Ascending aorta (tissue), 2 donors: ENCODE data around the gene QSOX1. TPM values are rescaled to one million over a fixed set of nuclear protein-coding genes. Genes with fewer than 3 reads are reported as not detected.
A peak's percentile ranks its signal among the peaks of the same experiment; 100 is the strongest.

Source experiments
- DNase-seq, 2 donors: peaks; one replicate each; pipeline ENCODE4 v3.0.0-alpha.2; 2019; ENCODE audit warnings: low spot score in 2 of 2
- H3K27ac ChIP-seq, 2 donors: fragments of 200-600 bp; sonication (generic); one replicate each; pipeline ENCODE4 v1.5.1; 2016 to 2017; ENCODE audit warnings: mild to moderate bottlenecking in 1 of 2
- H3K27me3 ChIP-seq: fragments of 200-600 bp; sonication (generic); one replicate; pipeline ENCODE4 v1.5.1; 2017
- H3K36me3 ChIP-seq, 2 donors: fragments of 200-600 bp; sonication (generic); one replicate each; pipeline ENCODE4 v1.5.1; 2016
- H3K4me1 ChIP-seq, 2 donors: fragments of 200-600 bp; sonication (generic); one replicate each; pipeline ENCODE4 v1.5.1; 2016 to 2017; ENCODE audit warnings: mild to moderate bottlenecking in 1 of 2
- H3K4me3 ChIP-seq, 2 donors: fragments of 200-600 bp; sonication (generic); one replicate each; pipeline ENCODE4 v1.5.1; 2016 to 2017; ENCODE audit warnings: mild to moderate bottlenecking in 1 of 2
- H3K9me3 ChIP-seq, 2 donors: fragments of 200-600 bp; sonication (generic); one replicate each; pipeline ENCODE4 v1.5.1; 2016
- CTCF ChIP-seq, 3 experiments: fragments of 200-600 bp in 2 of 3; fragments of 450-650 bp in 1 of 3; sonication (generic) in 2 of 3; IDR thresholded peaks; one replicate each; pipeline ENCODE4 v1.5.1; 2016 to 2019; ENCODE audit warnings: antibody characterized with exemption in 3 of 3, mild to moderate bottlenecking in 1 of 3, moderate library complexity in 1 of 3
- intact Hi-C: fragments of 100-400 bp; cut with DNase I; formaldehyde crosslinking; loops from one replicate; pipeline ENCODE4 v1.15.1; 2023
- total RNA-seq: library from RNA; depleted of rRNA; stranded (reverse); fragments of >200 nt; gene quantifications from one replicate; pipeline ENCODE4 v1.1.0, GENCODE V29; 2016

QSOX1 gene
- total RNA-seq, 1 donor from 2014 or later: 200 TPM

- Histone ChIP-seq H3K36me3 (no peaks in the 10 kb centered on the region), H3K27me3 (no peaks in the 10 kb centered on the region), H3K4me1 (peaks cover 4 to 17% of the 10 kb centered on the region in 2 donors), H3K4me3 (no peak overlapping the region), H3K9me3 (no peaks in the 10 kb centered on the region), H3K27ac (no peak overlapping the region)
- intact Hi-C loops: loop anchor here (5.0 to 10.0 kb wide), 3 partner anchors 198 to 934 kb away; partner anchors contain the start of genes CEP350, IER5 and STX6
- TF ChIP-seq CTCF (IDR thresholded peaks at IDR 0.05): no peak
- DNase-seq: no peak
Measured at GRCh38 chr1:180153032-180153431, 1.6 kb upstream of the QSOX1 start.

- TF ChIP-seq CTCF (IDR thresholded peaks at IDR 0.05): no peak
- intact Hi-C loops: loop anchor here (2.0 to 10.0 kb wide), 4 partner anchors 199 to 933 kb away; partner anchors contain the start of genes CEP350, IER5, STX6 and TOR1AIP1
- Histone ChIP-seq H3K9me3 (no peaks in the 10 kb centered on the region), H3K27ac (peak overlapping the region; percentile 82 to 85), H3K4me1 (peaks cover 4 to 17% of the 10 kb centered on the region in 2 donors), H3K4me3 (peak overlapping the region; percentile 82 to 85), H3K27me3 (no peaks in the 10 kb centered on the region), H3K36me3 (no peaks in the 10 kb centered on the region)
- DNase-seq: no peak
Measured at GRCh38 chr1:180154003-180154324, 705 bp upstream of the QSOX1 start.

GRCh38 chr1:180155182-180155682 is 563 bp downstream of the QSOX1 start:
- intact Hi-C loops: loop anchor here (2.0 to 10.0 kb wide), 2 partner anchors 200 to 272 kb away; partner anchors contain the start of genes CEP350 and TOR1AIP1
- Histone ChIP-seq H3K9me3 (no peaks in the 10 kb centered on the region), H3K4me1 (peaks cover 4 to 17% of the 10 kb centered on the region in 2 donors), H3K36me3 (no peaks in the 10 kb centered on the region), H3K4me3 (peak overlapping the region; percentile 82 to 85), H3K27me3 (no peaks in the 10 kb centered on the region), H3K27ac (peak overlapping the region; percentile 74 to 82)
- TF ChIP-seq CTCF (IDR thresholded peaks at IDR 0.05): no peak
- no peak for DNase-seq

DNA sequence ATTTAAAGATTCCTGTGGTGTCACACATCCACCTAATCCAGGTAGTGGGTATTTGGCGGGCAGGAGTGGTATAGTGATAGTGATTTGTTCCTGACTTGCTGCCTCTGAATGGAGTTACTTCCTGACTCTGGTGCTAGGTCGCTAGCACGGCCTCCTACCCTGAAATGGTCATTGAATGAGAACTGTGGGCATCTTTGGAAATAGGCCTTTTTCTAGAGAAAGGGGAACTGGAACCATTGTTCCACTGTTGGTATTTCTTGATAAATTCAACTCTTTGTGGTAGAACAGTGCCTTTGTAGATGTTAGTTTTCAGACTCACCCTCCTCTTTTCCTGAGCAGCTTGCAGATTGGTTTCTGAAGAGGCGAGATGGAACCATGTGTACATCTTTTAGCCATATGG is 1.5 kb downstream of the QSOX1 start:
- no peaks in the 10 kb centered on the region for H3K27me3 ChIP-seq
- peak overlapping the region in 1 of 2 donors; percentile 82 for H3K4me3 ChIP-seq
- peak overlapping the region in 1 of 2 donors; percentile 23 for H3K27ac ChIP-seq
- peaks cover 4 to 17% of the 10 kb centered on the region in 2 donors for H3K4me1 ChIP-seq
- intact Hi-C loops: loop anchor here (10.0 kb wide), 1 partner anchor 201 kb away; the partner anchor contains the start of gene CEP350
- no peaks in the 10 kb centered on the region for H3K36me3 ChIP-seq
- DNase-seq: no peak
- no peaks in the 10 kb centered on the region for H3K9me3 ChIP-seq
- TF ChIP-seq CTCF (IDR thresholded peaks at IDR 0.05): no peak

GRCh38 chr1:180156631-180157091 is 2.0 kb downstream of the QSOX1 start:
- DNase-seq: no peak
- Histone ChIP-seq H3K36me3 (no peaks in the 10 kb centered on the region), H3K4me1 (peaks cover 4 to 15% of the 10 kb centered on the region in 2 donors), H3K4me3 (no peak overlapping the region), H3K27me3 (no peaks in the 10 kb centered on the region), H3K27ac (peak overlapping the region; percentile 21 to 23), H3K9me3 (no peaks in the 10 kb centered on the region)
- TF ChIP-seq CTCF (IDR thresholded peaks at IDR 0.05): no peak
- intact Hi-C loops: loop anchor here (10.0 kb wide), 1 partner anchor 202 kb away; the partner anchor contains the start of gene CEP350
